Naive B cell (primary cell): Measurements from ENCODE around the gene WNT9A. TPM values are rescaled to one million over a fixed set of nuclear protein-coding genes. Genes with fewer than 3 reads are reported as not detected.
"Not testable (repeated sequence)": the region's sequence is repeated elsewhere in the genome, so short reads cannot be mapped to it uniquely, and the experiment has no call there.

ENCODE experiments used
- ATAC-seq, 2 donors: fragments of 150-1000 bp; cut with Tn5 transposase; 2 replicates each; pipeline ENCODE4 v1.10.0; 2021; ENCODE audit warnings: low read depth in 2 of 2, mild to moderate bottlenecking in 2 of 2, moderate library complexity in 2 of 2
- DNase-seq: peaks from one replicate; pipeline ENCODE4 v3.0.0; 2022
- H3K27ac Mint-ChIP-seq, 6 donors: one replicate each; pipeline ENCODE4 v1.8.0; 2020 to 2022; ENCODE audit warnings: mild to moderate bottlenecking in 6 of 6, mixed read lengths in 6 of 6, moderate library complexity in 5 of 6, inconsistent platforms in 2 of 6
- H3K27me3 Mint-ChIP-seq, 3 donors: one replicate each; pipeline ENCODE4 v1.8.0; 2021 to 2022; ENCODE audit warnings: mixed read lengths in 3 of 3, mild to moderate bottlenecking in 1 of 3
- H3K36me3 Mint-ChIP-seq, 2 donors: one replicate each; pipeline ENCODE4 v1.8.0; 2020 to 2022; ENCODE audit warnings: mixed read lengths in 2 of 2, inconsistent platforms in 1 of 2, mild to moderate bottlenecking in 1 of 2
- H3K4me1 Mint-ChIP-seq, 3 donors: one replicate each; pipeline ENCODE4 v1.8.0; 2020 to 2022; ENCODE audit warnings: mixed read lengths in 3 of 3, inconsistent platforms in 1 of 3, mild to moderate bottlenecking in 1 of 3, moderate library complexity in 1 of 3
- H3K4me3 Mint-ChIP-seq, 8 donors: one replicate each; pipeline ENCODE4 v1.8.0; 2020 to 2022; ENCODE audit warnings: mild to moderate bottlenecking in 8 of 8, mixed read lengths in 8 of 8, moderate library complexity in 8 of 8, inconsistent platforms in 2 of 8
- H3K9me3 Mint-ChIP-seq, 7 donors: one replicate each; pipeline ENCODE4 v1.8.0; 2020 to 2022; ENCODE audit warnings: mixed read lengths in 7 of 7, mild to moderate bottlenecking in 5 of 7, inconsistent platforms in 2 of 7, moderate library complexity in 1 of 7
- polyA plus RNA-seq, 6 donors: library from polyadenylated mRNA; unstranded; fragments of 300-500 nt; fragmentation: Illumina TruSeq; gene quantifications; one replicate each; pipeline ENCODE4 v1.2.3, GENCODE V29; 2021; ENCODE audit warnings: low read depth in 6 of 6

Gene WNT9A
- polyA plus RNA-seq, 6 donors from 2014 or later: not detected

DNA sequence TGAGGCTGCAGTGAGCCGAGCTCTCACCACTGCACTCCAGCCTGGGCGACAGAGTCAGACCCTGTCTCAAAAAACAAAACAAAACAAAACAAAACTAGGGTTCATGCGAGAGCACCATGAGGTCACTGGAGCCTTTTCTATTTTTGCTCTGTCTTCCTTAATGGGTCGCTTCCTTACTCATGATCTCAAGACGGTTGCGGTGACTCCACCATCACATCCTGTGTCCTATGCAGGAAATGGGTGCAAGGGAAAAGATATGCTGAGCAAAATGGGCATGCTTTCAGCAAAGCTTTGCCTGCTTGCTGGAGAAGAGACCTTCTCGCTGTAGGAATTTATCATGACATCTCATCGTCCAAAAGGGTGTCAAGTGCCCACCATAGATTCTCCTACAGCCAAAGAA is 36.4 kb downstream of the WNT9A start:
- H3K9me3 Mint-ChIP-seq: no peaks in the 10 kb centered on the region
- H3K4me3 Mint-ChIP-seq: no peak overlapping the region
- DNase-seq (no peak), ATAC-seq (no peak)
- H3K4me1 Mint-ChIP-seq: no peaks in the 10 kb centered on the region
- H3K27ac Mint-ChIP-seq: no peak overlapping the region
- H3K36me3 Mint-ChIP-seq: no peaks in the 10 kb centered on the region
- peaks cover 8 to 49% (median 46%) of the 10 kb centered on the region in 3 donors for H3K27me3 Mint-ChIP-seq

DNA sequence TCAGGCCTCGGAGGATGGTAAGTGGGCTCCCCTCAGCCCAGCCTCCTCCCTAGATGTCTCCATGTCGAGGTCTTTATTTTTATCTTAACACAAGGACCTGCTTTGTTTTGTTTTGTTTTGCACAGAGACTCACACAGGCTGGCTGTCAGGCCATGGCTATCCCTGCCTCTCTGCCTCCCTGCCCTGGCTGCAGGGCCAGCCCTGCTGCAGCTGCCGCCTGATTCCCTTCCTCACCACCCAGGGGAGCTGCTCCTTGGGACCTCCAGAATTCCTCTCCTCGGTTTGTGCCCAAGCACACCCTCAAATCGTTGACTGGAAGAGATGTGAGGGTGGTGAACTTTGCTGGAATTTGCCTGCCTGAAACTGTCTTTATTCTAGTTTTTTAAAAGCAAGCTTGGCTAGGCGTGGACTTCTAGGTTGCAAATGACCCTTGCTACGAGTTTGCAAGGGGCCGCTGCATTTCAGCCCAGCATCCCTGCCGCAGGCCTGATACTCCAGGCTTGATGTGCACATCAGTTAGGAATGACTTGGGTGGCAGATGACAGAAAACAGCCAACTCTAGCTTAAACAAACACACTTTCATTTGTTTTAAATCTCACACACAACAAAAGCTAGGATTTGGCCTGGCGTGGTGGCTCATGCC is 37.1 kb downstream of the WNT9A start:
- DNase-seq (no peak), ATAC-seq (no peak)
- no peak overlapping the region for H3K27ac Mint-ChIP-seq
- H3K9me3 Mint-ChIP-seq: no peaks in the 10 kb centered on the region
- H3K4me3 Mint-ChIP-seq: no peak overlapping the region
- peaks cover 8 to 49% (median 46%) of the 10 kb centered on the region in 3 donors for H3K27me3 Mint-ChIP-seq
- no peaks in the 10 kb centered on the region for H3K4me1 Mint-ChIP-seq
- no peaks in the 10 kb centered on the region for H3K36me3 Mint-ChIP-seq

DNA sequence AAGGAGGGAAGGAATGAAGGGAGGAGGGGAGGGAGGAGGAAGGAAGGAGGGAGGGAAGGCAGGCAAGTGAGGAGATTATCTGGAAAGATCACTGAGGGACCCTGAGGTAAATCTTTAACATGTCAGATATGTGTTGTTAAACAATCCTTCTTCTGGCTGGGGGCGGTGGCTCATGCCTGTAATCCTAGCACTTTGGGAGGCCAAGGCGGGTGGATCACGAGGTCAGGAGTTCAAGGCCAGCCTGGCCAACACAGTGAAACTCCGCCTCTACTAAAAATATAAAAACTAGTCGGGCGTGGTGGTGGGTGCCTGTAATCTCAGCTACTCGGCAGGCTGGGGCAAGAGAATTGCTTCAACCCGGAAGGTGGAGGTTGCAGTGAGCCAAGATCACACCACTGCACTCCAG is 37.8 kb downstream of the WNT9A start:
- not testable (repeated sequence) for H3K9me3 Mint-ChIP-seq, H3K27ac Mint-ChIP-seq, H3K4me1 Mint-ChIP-seq, H3K4me3 Mint-ChIP-seq, DNase-seq, H3K36me3 Mint-ChIP-seq, ATAC-seq
- peaks cover 8 to 49% (median 46%) of the 10 kb centered on the region in 3 donors for H3K27me3 Mint-ChIP-seq

DNA sequence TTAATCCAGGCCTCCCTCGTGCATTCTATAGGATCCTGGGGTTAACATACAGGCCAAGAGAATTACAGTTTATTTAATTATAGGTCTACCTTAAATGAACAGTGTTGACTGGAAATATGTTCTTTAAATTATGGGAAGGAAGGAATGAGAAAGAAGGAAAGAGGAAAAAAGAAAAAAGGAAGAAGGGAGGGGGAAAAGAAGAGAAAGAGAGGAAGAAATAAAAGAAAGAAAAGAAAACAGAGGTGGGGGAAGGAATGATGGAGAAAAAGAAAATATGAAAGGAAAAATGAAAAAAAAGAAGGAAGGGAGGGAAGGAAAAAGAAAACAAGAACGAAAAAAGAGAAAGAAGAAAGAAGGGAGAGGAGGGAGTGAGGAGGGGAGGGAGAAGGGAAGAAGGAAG is 38.5 kb downstream of the WNT9A start:
- H3K27me3 Mint-ChIP-seq: peaks cover 8 to 49% (median 46%) of the 10 kb centered on the region in 3 donors
- H3K4me3 Mint-ChIP-seq: no peak overlapping the region
- no peaks in the 10 kb centered on the region for H3K36me3 Mint-ChIP-seq
- H3K27ac Mint-ChIP-seq: no peak overlapping the region
- ATAC-seq (no peak), DNase-seq (no peak)
- no peaks in the 10 kb centered on the region for H3K4me1 Mint-ChIP-seq
- H3K9me3 Mint-ChIP-seq: no peaks in the 10 kb centered on the region

DNA sequence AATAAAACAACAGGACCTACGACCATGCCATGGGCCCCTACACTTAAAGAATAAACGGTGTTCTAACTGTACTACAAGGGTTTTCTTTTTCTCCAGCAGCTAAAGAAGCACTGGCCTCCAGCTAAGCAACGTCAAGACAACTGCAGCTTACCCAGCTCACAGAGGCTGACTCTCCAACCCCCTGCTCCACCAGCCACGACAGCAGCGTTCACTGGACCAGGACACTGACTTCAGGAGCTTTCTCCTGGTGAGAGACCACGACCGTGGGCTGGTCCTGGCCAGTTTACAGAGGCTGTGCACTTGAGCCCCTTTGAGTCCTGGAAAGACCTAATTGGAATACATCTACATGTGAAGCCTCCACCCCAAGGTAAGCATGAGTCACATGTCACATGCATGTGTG is 39.4 kb downstream of the WNT9A start:
- ATAC-seq (no peak), DNase-seq (no peak)
- Mint-ChIP-seq H3K4me3 (no peak overlapping the region), H3K36me3 (no peaks in the 10 kb centered on the region), H3K27ac (no peak overlapping the region), H3K27me3 (peaks cover 8 to 49% (median 46%) of the 10 kb centered on the region in 3 donors), H3K4me1 (no peaks in the 10 kb centered on the region), H3K9me3 (no peaks in the 10 kb centered on the region)

DNA sequence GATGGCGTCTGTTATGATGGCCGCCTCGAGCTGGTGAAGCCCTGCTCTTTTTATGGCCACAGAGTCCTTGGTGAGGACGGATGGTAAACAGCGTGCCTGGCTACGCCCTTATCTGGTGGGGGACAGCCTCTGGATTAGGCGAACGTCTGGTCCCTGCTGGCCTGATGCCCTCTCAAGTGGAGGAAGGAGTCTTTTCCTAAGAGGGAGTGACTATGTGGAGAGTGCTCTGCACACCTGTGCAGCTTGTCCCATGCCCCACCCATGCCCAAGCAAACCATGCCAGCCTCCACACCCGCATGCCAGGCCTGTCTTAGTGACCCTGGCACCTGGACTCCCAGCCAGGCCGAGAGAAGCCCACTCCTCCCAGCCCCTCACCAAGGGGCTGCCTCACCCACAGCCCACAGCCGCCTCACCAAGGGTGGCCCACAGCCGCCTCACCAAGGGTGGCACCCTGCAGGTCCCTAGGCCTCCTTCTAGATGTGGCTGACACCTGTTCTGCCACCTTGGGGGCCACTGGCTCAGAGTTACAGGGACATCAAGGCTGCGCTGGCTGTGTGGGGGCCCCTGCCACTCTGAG is 40.2 kb downstream of the WNT9A start:
- Mint-ChIP-seq H3K27me3 (peaks cover 8 to 44% (median 41%) of the 10 kb centered on the region in 3 donors), H3K9me3 (no peaks in the 10 kb centered on the region), H3K27ac (no peak overlapping the region), H3K36me3 (no peaks in the 10 kb centered on the region), H3K4me3 (no peak overlapping the region), H3K4me1 (no peaks in the 10 kb centered on the region)
- ATAC-seq (no peak), DNase-seq (no peak)

DNA sequence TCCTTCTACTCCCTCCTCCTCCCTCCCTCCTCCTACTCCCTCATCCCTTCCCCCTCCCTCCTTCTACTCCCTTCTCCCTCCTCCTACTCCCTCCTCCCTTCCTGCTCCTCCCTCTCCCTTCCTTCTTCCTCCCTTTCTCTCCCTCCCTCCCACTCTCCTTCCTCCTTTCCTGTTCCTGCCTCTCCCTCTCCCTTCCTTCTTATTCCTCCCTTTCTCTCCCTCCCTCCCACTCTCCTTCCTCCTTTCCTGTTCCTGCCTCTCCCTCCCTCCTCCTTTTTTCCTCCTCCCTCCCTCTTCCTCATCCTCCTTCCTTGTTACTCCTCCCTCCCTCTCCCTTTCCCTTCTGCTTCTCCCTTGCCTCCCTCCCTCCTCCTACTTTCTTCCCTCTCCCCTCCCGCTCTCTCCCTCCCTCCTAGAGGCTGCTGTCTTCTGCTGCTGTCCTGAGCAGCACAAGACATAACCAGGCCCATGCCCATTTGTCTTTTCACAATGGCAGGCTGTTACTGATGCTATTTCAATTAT is 41.1 kb downstream of the WNT9A start:
- no peak for DNase-seq
- Mint-ChIP-seq H3K27ac (no peak overlapping the region), H3K36me3 (no peaks in the 10 kb centered on the region), H3K4me1 (no peaks in the 10 kb centered on the region), H3K4me3 (no peak overlapping the region), H3K9me3 (no peaks in the 10 kb centered on the region), H3K27me3 (peaks cover 8 to 36% (median 32%) of the 10 kb centered on the region in 3 donors)
- ATAC-seq: no peak

DNA sequence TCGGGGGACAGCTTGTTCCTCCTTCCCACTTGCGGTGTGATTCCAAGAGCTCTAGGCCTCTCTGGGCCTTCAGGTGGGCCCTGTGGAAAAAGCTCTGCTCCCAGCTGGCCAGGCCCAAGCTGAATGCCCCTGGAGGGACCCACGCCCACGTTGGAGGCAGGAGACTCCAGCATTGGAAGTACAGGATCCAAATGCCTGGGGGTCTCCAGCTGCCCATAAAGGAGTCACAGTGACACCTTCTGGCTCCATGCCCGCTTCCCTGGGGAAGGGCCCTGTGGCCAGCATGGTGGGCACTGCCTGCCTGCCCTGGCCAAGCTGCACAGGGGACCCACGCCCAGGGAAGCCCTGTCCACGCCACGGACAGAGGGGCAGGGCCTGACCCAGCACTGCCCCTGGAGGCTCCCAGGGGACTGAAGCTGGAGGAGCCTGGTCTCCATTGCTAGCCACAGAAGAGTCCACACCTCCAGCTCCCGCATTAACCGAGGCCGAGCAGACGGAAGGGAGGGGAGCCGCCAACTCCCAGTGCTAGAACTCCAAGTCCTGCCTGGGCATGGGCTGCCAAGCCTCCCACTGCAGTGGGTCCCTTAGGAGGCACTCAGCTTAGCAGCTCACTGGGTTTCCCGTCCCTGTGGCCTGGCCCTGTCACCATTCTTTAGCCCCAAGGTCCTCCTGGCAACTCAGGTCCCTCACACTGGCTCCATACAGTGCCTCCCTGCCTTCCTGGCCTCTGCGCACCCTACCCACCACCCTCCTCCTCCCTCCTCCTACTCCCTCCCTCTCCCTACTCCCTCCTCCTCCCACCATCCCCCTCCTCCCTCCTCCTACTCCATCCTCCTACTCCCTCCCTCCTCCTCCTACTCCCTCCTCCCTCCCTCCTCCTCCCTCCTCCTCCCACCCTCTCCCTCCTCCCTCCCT is 41.9 kb downstream of the WNT9A start:
- Mint-ChIP-seq H3K9me3 (no peaks in the 10 kb centered on the region), H3K4me1 (no peaks in the 10 kb centered on the region), H3K36me3 (no peaks in the 10 kb centered on the region), H3K27me3 (peaks cover 4 to 31% (median 24%) of the 10 kb centered on the region in 3 donors), H3K27ac (no peak overlapping the region), H3K4me3 (no peak overlapping the region)
- DNase-seq: no peak
- no peak for ATAC-seq

DNA sequence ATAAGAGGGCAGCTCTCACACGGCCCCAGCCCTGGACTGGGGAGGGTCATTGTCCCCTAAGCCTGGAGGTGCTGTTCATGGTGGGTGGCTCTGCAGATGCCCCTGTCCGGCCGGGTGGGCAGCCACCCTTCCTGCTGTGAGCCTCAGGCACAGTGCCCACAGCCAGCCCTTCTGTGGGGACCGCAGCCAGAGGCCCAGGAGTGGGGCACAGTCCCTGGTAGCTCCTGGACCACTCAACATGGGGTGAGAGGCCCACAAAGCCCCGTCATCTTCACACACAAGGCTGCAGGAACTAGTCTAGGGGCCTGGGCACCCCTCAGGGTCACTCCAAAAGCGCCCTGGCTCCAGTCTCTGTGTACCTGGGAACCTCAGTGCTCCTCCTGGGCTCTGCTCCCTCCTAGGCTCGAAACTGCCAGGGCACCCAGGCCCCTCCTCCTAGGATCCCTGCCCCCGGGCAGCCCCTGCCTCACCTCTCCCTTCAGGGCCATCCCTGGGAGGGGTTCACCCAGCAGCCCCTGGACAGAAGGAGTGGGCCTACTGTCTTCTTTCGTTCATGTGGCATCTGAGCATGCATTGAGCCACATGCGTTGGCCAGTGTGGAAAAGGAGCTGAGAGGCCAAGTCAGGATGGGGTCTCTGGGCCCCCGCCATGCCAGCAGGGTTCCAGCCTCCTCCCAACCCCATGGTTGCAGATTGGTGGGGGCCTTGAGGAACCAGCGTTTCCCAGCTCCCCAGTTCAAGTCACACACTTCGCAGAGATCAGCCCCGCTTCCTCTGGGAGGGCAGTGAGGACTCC is 43.0 kb downstream of the WNT9A start:
- Mint-ChIP-seq H3K27ac (no peak overlapping the region), H3K27me3 (peaks cover 4 to 23% (median 20%) of the 10 kb centered on the region in 3 donors), H3K36me3 (no peaks in the 10 kb centered on the region), H3K4me1 (no peaks in the 10 kb centered on the region), H3K9me3 (no peaks in the 10 kb centered on the region), H3K4me3 (no peak overlapping the region)
- DNase-seq (no peak), ATAC-seq (no peak)

DNA sequence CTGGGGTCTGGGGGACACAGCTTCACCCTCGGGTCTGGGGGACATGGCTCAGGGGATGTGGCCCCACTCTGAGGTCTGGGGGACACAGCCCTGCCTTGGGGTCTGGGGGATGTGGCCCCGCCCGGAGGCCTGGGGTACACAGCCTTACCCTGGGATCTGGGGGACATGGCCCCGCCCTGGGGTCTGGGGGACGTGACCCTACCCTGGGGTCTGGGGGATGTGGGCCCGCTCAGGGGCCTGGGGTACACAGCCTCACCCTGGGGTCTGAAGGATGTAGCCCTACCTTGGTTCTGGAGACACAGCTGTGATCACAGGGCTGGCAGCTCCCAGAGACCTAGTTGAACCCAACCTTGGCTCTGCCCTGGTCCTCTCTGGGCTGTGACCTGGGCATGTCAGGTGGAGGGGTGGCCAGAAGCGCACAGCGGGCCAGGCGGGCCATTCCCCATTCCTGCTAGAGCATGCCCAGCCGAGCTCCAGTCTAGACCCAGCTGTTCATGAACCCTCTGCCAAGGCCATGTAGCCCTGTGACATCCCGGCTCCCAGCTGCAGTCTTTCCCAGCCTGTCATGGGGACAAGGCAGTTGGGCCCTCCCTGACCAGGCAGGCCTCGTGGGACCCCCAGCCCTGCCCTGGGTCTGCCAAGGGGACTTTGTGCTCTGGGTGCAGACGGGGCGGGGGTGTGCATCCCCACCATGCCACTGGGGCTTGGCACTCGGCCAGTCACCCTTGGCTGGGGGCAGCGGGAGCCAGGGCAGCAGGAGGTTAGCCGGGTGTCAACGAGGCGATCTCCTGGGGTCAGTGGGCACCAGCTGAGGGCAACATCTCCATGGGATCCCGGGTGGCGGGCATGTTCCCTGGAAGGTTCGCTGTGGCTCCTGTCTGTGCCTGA is 43.9 kb downstream of the WNT9A start:
- Mint-ChIP-seq H3K27ac (no peak overlapping the region), H3K36me3 (no peaks in the 10 kb centered on the region), H3K27me3 (peaks cover 3 to 16% (median 12%) of the 10 kb centered on the region in 3 donors), H3K4me3 (no peak overlapping the region), H3K4me1 (no peaks in the 10 kb centered on the region), H3K9me3 (no peaks in the 10 kb centered on the region)
- ATAC-seq (no peak), DNase-seq (no peak)

DNA sequence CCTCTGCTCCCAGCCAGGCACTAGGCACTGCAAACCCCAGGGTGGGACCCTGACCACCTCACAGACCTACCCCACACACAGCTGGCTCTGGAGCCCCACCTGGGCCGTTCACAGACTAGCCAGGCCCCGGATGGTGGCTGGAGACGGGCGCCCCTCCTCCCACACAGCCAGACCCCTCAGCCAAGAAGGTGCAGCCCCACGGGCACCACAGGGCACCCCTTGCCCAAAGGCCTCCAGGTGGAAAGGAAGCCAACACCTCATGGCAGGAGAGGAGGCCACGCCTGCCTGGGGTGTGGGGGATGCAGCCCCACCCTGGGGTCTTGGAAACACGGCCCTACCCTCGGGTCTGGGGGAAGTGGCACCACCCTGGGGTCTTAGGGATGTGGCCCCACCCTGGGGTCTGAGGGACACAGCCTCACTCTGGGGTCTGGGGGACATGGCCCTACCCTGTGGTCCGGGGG is 44.6 kb downstream of the WNT9A start:
- Mint-ChIP-seq H3K27ac (no peak overlapping the region), H3K4me3 (no peak overlapping the region), H3K36me3 (no peaks in the 10 kb centered on the region), H3K4me1 (no peaks in the 10 kb centered on the region), H3K9me3 (no peaks in the 10 kb centered on the region), H3K27me3 (peaks cover 0 to 12% (median 7%) of the 10 kb centered on the region in 3 donors)
- no peak for ATAC-seq
- no peak for DNase-seq

DNA sequence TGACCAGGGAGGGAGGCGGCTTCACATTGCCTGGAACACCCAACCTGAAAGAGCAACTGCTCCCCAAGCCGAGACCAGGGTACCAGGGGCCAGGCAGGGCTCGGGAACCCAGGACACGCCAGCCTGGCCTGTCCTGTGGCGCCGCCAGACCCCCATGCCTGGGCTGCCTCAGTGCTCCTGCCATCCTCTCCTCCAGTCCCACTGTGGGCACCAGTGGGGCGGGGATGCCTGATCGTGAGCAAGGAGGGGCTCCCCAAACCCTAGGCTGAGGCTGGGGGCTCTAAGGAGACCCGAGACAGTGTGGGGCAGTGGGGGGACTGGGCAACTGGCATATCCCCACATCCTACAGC is 45.1 kb downstream of the WNT9A start:
- DNase-seq (no peak), ATAC-seq (no peak)
- no peaks in the 10 kb centered on the region for H3K9me3 Mint-ChIP-seq
- H3K27ac Mint-ChIP-seq: no peak overlapping the region
- H3K4me1 Mint-ChIP-seq: no peaks in the 10 kb centered on the region
- no peak overlapping the region for H3K4me3 Mint-ChIP-seq
- H3K36me3 Mint-ChIP-seq: no peaks in the 10 kb centered on the region
- H3K27me3 Mint-ChIP-seq: peaks cover 0 to 9% (median 7%) of the 10 kb centered on the region in 3 donors
